GM12892 (cell line): Measurements from ENCODE around the gene MVK.

Experiments used
- POLR2A ChIP-seq: IDR thresholded peaks from 2 replicates; pipeline ENCODE4 v1.6.1; 2011; ENCODE audit warnings: low read depth, low read length, control low read depth
- POLR2AphosphoS5 ChIP-seq: IDR thresholded peaks from 2 replicates; pipeline ENCODE4 v1.6.1; 2011; ENCODE audit warnings: low read depth, low read length, control low read depth

DNA sequence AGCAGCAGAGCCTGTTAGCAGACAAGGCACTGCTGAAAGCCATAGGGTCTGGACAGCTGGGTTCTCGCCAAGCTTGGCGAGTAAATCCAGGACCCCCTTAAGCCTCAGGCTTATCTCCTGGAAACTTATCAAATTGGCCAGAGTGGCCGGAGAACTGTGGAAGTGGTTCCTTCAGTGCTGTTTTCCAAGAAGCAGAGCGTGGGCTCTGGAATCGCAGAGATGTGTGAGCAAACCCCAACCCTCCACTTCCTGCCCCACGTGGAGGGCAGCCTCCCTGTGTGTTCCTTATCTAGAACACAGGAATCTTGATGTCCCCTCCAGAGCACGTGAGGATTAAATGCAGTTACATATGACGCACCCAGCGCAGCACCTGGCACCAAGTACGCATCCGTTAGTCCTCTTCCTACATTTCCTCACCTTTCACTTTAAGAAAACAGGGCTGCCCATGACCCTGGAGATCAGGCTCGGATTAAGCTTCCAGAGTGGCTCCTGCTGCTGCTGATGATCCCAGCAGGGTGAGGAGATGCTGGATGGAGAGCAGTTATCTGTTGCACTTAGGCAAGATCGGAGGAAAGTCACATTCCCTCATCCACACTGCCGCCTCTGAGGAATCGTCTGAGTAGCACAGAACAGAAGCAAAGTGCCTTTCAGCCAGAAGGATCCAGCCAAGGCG is 35.3 kb upstream of the MVK start:
- no peak for TF ChIP-seq POLR2A
- no peak for TF ChIP-seq POLR2AphosphoS5
